ENCODE measurements around the gene SIPA1L2. TPM values are rescaled to one million over a fixed set of nuclear protein-coding genes. Genes with fewer than 3 reads are reported as not detected.
"Not testable (repeated sequence)": the region's sequence is repeated elsewhere in the genome, so short reads cannot be mapped to it uniquely, and the experiment has no call there.

Gene SIPA1L2
- total RNA-seq, 1 donor from 2014 or later = 45.6 TPM

DNA sequence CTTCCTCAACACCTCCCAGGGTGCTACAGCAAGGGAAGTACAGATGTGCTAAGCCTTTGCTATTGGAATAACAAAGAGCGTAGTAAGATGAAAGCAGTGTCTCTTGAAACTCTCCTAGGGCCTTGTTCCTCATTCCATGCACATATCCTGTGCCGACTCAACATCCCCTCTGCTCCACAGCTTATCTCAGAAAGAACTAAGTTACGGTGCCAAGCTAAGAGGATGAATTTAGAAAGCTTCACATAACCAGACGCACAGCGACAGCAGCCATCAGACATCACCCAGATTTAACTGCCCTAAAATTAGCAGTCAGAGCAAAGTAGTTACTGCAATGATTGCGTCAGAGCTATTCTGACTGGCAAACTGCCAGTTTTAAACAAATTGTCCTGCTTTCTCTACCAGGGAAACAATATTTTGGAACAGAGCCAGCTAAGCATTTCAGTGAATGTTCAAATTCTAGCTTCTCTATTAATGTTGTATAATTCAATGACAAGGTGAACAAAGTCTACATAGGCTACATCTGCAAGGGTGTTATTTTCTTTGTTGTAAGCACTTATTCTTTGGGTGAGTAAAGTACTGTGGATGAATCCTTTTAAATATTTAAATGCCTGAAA, 9.5 kb downstream of the SIPA1L2 start:
- H3K27ac Mint-ChIP-seq = peak overlapping the region; percentile 64

DNA sequence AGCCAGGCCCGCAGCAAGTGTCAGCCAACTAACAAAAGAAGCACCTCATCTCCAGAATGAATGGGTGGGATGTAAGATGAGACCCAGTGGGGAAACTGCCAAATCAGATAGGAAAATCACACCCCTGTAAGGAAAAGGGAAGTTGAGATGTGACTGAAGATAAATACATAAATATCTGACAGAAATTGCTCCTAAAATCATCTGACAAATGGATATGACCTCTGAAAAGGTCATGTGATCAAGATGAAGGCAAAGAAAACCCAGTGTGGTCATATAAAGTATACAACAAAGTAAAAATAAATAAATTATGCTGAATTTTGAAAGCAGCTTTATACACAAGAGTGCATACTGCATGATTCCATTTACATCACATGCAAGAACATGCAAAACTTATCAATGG, 12.7 kb downstream of the SIPA1L2 start:
- peaks cover 8% of the 10 kb centered on the region for H3K36me3 Mint-ChIP-seq
- no peak for DNase-seq (ENCODE audit: extremely low spot score, unreplicated experiment)
- H3K9me3 Mint-ChIP-seq = no peaks in the 10 kb centered on the region
- no peaks in the 10 kb centered on the region for H3K27me3 Mint-ChIP-seq
- no peak overlapping the region for H3K4me3 Mint-ChIP-seq
- no peak overlapping the region for H3K27ac Mint-ChIP-seq
- TF ChIP-seq, protein P1, sequence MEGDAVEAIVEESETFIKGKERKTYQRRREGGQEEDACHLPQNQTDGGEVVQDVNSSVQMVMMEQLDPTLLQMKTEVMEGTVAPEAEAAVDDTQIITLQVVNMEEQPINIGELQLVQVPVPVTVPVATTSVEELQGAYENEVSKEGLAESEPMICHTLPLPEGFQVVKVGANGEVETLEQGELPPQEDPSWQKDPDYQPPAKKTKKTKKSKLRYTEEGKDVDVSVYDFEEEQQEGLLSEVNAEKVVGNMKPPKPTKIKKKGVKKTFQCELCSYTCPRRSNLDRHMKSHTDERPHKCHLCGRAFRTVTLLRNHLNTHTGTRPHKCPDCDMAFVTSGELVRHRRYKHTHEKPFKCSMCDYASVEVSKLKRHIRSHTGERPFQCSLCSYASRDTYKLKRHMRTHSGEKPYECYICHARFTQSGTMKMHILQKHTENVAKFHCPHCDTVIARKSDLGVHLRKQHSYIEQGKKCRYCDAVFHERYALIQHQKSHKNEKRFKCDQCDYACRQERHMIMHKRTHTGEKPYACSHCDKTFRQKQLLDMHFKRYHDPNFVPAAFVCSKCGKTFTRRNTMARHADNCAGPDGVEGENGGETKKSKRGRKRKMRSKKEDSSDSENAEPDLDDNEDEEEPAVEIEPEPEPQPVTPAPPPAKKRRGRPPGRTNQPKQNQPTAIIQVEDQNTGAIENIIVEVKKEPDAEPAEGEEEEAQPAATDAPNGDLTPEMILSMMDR (conservative IDR thresholded peaks at IDR 0.05) = no peak
- H3K4me1 Mint-ChIP-seq (ENCODE audit: unreplicated experiment) = peaks cover 62% of the 10 kb centered on the region

More for the DNA sequence above, 9.5 kb downstream of the SIPA1L2 start:
- Mint-ChIP-seq H3K4me3 (peak overlapping the region; percentile 63), H3K36me3 (peaks cover 6% of the 10 kb centered on the region), H3K4me1 (ENCODE audit: unreplicated experiment) (peaks cover 44% of the 10 kb centered on the region), H3K27me3 (no peaks in the 10 kb centered on the region), H3K9me3 (no peaks in the 10 kb centered on the region)
- DNase-seq (ENCODE audit: extremely low spot score, unreplicated experiment) = no peak
- TF ChIP-seq, protein P1 (conservative IDR thresholded peaks at IDR 0.05) = no peak

DNA sequence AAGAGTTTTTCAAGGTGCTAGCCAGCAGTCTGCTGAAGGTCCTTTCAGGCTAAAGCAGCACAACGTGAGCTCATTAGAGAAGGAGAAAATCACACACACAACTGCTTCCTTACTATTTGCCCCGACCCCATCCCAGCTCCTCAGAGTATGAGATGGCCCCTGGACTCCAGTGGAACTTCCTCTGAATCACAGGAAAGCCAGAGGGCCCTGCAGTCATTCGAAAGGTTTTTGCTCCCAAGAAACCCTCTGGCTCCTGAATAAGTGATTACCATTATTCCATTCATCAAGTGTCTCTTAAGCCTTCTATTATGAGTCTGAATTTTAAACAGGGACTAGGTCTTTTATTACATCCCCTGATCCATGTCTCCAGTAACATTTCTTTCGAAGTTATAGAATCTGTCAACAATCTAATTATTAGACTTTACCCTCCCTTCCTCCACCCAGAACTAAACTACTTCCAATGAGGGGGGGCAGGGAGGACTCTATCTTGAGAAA, 14.6 kb downstream of the SIPA1L2 start:
- Mint-ChIP-seq H3K27ac (no peak overlapping the region), H3K9me3 (no peaks in the 10 kb centered on the region), H3K36me3 (peaks cover 15% of the 10 kb centered on the region), H3K27me3 (no peaks in the 10 kb centered on the region), H3K4me1 (ENCODE audit: unreplicated experiment) (peaks cover 50% of the 10 kb centered on the region), H3K4me3 (peak overlapping the region; percentile 51)
- TF ChIP-seq, protein P1 (conservative IDR thresholded peaks at IDR 0.05) = no peak
- DNase-seq (ENCODE audit: extremely low spot score, unreplicated experiment) = no peak

DNA sequence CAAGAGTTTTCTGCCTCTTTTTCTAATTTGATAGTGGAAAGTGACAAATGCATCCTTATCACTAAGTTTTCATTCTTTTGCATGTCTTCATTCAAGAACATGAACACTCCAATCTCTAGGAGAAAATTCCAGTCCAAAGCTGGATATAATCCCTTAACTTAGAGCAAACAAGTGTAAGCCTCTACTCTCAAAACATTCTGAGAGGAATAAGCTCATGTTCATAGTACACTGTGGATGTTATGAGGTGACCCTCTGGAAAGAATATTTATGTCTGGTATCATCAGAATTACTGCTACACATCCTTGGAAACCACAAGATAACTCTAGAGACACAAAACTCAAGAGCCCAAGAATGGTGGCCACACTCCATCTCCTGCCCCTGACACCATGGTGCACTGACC, 15.1 kb downstream of the SIPA1L2 start:
- no peak overlapping the region for H3K27ac Mint-ChIP-seq
- DNase-seq (ENCODE audit: extremely low spot score, unreplicated experiment) = no peak
- H3K4me1 Mint-ChIP-seq (ENCODE audit: unreplicated experiment) = peaks cover 46% of the 10 kb centered on the region
- TF ChIP-seq, protein P1 (conservative IDR thresholded peaks at IDR 0.05) = no peak
- peak overlapping the region; percentile 51 for H3K4me3 Mint-ChIP-seq
- no peaks in the 10 kb centered on the region for H3K9me3 Mint-ChIP-seq
- peaks cover 15% of the 10 kb centered on the region for H3K36me3 Mint-ChIP-seq
- H3K27me3 Mint-ChIP-seq = no peaks in the 10 kb centered on the region

DNA sequence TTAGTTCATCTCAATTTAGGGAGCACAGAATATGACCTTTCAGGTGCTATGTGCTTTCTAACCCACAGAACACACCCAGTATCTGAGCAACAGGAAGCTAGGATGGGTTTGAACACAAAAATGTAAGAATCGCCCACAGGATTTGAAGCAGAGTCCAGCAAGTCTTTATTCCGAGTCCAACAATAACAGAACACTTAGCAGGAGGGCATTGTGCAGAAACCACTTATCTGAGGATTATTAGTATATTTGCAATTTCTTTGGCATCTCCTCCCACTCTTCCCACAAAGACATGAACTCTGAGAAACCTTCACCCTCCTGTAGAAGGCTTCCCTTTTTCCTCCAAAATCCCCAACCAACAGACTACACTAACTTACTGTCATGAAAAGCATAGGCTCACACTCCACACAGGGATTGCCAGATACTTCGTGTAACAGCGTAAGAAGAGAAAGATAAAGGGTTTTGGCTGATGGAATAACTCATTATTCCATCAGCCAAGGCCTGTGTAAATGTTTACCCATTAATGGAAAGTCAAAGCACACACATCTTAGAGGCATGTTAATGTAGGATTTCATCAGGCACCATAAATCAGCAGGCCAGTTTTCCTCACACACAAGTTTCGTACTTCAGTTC, 16.1 kb downstream of the SIPA1L2 start:
- H3K4me1 Mint-ChIP-seq (ENCODE audit: unreplicated experiment) = peaks cover 40% of the 10 kb centered on the region
- no peak for DNase-seq (ENCODE audit: extremely low spot score, unreplicated experiment)
- peaks cover 12% of the 10 kb centered on the region for H3K36me3 Mint-ChIP-seq
- TF ChIP-seq, protein P1 (conservative IDR thresholded peaks at IDR 0.05) = no peak
- H3K9me3 Mint-ChIP-seq = no peaks in the 10 kb centered on the region
- peak overlapping the region; percentile 29 for H3K27ac Mint-ChIP-seq
- no peaks in the 10 kb centered on the region for H3K27me3 Mint-ChIP-seq
- H3K4me3 Mint-ChIP-seq = peak overlapping the region; percentile 64

DNA sequence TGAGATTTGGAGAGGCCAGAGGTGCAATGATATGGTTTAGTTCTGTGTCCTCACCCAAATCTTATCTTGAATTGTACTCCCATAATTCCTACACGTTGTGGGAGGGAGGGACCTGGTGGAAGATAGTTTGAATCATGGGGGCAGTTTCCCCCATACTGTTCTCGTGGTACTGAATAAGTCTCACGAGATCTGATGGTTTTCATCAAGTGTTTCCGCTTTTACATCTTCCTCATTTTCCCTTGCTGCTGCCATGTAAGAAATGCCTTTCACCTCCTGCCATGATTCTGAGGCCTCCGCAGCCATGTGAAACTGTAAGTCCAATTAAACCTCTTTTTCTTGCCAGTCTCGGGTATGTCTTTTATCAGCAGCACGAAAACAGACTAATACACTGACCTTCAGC, 17.1 kb downstream of the SIPA1L2 start:
- H3K9me3 Mint-ChIP-seq; H3K27me3 Mint-ChIP-seq; H3K4me3 Mint-ChIP-seq; DNase-seq (ENCODE audit: extremely low spot score, unreplicated experiment): not testable (repeated sequence)
- H3K36me3 Mint-ChIP-seq = peaks cover 16% of the 10 kb centered on the region
- H3K4me1 Mint-ChIP-seq (ENCODE audit: unreplicated experiment) = peaks cover 38% of the 10 kb centered on the region
- peak overlapping the region; percentile 44 for H3K27ac Mint-ChIP-seq

All from type B pancreatic cell (in vitro differentiated cells).